ENCODE results near the gene PXMP2.
A peak's percentile ranks its signal among the peaks of the same experiment; 100 is the strongest.

DNA sequence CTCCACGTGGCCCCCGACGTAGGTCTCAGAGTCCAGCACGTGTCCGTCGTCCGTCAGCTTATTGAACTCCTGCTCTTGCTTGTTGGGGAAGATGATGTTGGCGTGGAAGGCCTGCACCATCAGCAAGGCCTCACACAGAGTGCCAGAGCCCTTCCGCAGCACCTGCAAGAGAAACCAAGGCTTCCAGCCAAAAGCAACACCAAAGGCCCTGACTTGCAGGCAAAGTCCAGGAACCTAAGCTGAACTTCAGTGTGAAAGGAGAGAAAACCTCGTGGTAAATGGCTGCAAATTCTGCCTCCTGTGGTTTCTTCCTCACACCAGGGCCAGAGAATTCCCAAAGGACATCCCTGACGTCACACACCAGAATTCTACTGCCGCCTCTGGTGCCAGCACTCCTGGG, 14.7 kb upstream of the PXMP2 start:
- TF ChIP-seq, protein P1, sequence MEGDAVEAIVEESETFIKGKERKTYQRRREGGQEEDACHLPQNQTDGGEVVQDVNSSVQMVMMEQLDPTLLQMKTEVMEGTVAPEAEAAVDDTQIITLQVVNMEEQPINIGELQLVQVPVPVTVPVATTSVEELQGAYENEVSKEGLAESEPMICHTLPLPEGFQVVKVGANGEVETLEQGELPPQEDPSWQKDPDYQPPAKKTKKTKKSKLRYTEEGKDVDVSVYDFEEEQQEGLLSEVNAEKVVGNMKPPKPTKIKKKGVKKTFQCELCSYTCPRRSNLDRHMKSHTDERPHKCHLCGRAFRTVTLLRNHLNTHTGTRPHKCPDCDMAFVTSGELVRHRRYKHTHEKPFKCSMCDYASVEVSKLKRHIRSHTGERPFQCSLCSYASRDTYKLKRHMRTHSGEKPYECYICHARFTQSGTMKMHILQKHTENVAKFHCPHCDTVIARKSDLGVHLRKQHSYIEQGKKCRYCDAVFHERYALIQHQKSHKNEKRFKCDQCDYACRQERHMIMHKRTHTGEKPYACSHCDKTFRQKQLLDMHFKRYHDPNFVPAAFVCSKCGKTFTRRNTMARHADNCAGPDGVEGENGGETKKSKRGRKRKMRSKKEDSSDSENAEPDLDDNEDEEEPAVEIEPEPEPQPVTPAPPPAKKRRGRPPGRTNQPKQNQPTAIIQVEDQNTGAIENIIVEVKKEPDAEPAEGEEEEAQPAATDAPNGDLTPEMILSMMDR (IDR thresholded peaks at IDR 0.05; ENCODE audit: low read depth, low read length, missing input control) = no peak
- TF ChIP-seq, protein P2, sequence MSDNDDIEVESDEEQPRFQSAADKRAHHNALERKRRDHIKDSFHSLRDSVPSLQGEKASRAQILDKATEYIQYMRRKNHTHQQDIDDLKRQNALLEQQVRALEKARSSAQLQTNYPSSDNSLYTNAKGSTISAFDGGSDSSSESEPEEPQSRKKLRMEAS (IDR thresholded peaks at IDR 0.05) = peak; percentile 98
- peak; percentile 48 to 61 for TF ChIP-seq RAD21 (IDR thresholded peaks at IDR 0.05)
- TF ChIP-seq, protein P3, sequence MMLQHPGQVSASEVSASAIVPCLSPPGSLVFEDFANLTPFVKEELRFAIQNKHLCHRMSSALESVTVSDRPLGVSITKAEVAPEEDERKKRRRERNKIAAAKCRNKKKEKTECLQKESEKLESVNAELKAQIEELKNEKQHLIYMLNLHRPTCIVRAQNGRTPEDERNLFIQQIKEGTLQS (IDR thresholded peaks at IDR 0.05) = no peak

Data from liver (tissue), 3 donors.